GM12891 (cell line): ENCODE measurements around the gene CMC1.

Experiments
- PAX5 ChIP-seq: IDR thresholded peaks from 2 replicates; pipeline ENCODE4 v1.6.1; 2011; ENCODE audit warnings: low read length, moderate library complexity, mild to moderate bottlenecking; ENCODE audit not compliant: insufficient read depth, severe bottlenecking
- POLR2A ChIP-seq: IDR thresholded peaks from 2 replicates; pipeline ENCODE4 v1.6.1; 2011; ENCODE audit warnings: low read depth, low read length, control low read depth
- POLR2AphosphoS5 ChIP-seq: IDR thresholded peaks from 2 replicates; pipeline ENCODE4 v1.6.1; 2011; ENCODE audit warnings: low read depth, low read length, control low read depth
- SPI1 ChIP-seq: IDR thresholded peaks from 2 replicates; pipeline ENCODE4 v1.6.1; 2011; ENCODE audit warnings: low read depth, low read length, control low read depth
- TAF1 ChIP-seq: IDR thresholded peaks from 2 replicates; pipeline ENCODE4 v1.6.1; 2011; ENCODE audit warnings: low read depth, low read length, control low read depth

- TF ChIP-seq POLR2A (no peak), POLR2AphosphoS5 (no peak), TAF1 (no peak), PAX5 (no peak), SPI1 (no peak)
Measured at GRCh38 chr3:28244491-28244890, 3.1 kb downstream of the CMC1 start.
